OCI-LY1 (cell line): ENCODE measurements around the gene HPS3.

Experiments used
- EZH2 ChIP-seq: fragments of 200-600 bp; sonication (generic), shearing (Covaris generic); IDR thresholded peaks from 2 replicates; pipeline ENCODE4 v1.8.0; 2017; ENCODE audit warnings: borderline replicate concordance, mixed run types, mild to moderate bottlenecking, antibody characterized with exemption, low read length, moderate library complexity, mixed read lengths
- TF ChIP-seq, protein P1 (sequence below): fragments of 200-600 bp; sonication (generic), shearing (Covaris generic); IDR thresholded peaks from 2 replicates; pipeline ENCODE4 v1.5.1; 2017; ENCODE audit warnings: mild to moderate bottlenecking, antibody characterized with exemption, low read length, moderate library complexity, mixed read lengths

- TF ChIP-seq, protein P1, sequence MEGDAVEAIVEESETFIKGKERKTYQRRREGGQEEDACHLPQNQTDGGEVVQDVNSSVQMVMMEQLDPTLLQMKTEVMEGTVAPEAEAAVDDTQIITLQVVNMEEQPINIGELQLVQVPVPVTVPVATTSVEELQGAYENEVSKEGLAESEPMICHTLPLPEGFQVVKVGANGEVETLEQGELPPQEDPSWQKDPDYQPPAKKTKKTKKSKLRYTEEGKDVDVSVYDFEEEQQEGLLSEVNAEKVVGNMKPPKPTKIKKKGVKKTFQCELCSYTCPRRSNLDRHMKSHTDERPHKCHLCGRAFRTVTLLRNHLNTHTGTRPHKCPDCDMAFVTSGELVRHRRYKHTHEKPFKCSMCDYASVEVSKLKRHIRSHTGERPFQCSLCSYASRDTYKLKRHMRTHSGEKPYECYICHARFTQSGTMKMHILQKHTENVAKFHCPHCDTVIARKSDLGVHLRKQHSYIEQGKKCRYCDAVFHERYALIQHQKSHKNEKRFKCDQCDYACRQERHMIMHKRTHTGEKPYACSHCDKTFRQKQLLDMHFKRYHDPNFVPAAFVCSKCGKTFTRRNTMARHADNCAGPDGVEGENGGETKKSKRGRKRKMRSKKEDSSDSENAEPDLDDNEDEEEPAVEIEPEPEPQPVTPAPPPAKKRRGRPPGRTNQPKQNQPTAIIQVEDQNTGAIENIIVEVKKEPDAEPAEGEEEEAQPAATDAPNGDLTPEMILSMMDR: no peak
- TF ChIP-seq EZH2: no peak
Measured at GRCh38 chr3:149186721-149187120, 57.3 kb downstream of the HPS3 start.
